HepG2 (cell line): ENCODE data around the gene SPATA32. TPM values are rescaled to one million over a fixed set of nuclear protein-coding genes. Genes with fewer than 3 reads are reported as not detected.

Source experiments
- ATF7 ChIP-seq, 2 experiments: fragments of 450-650 bp in 1 of 2; sonication (generic) in 1 of 2; formaldehyde crosslinking in 1 of 2; IDR thresholded peaks; 2 replicates each; pipeline versions ENCODE4 v1.4.0 to v1.6.1; 2016 to 2020; ENCODE audit warnings: antibody characterized with exemption in 1 of 2, mild to moderate bottlenecking in 1 of 2, missing genetic modification reagents in 1 of 2
- DBP ChIP-seq: sonication (generic); formaldehyde crosslinking; IDR thresholded peaks from 2 replicates; pipeline ENCODE4 v1.4.0; 2020; ENCODE audit warnings: missing genetic modification reagents; ENCODE audit errors: not compliant biosample characterization
- DDIT3 ChIP-seq: sonication (generic); formaldehyde crosslinking; IDR thresholded peaks from 2 replicates; pipeline ENCODE4 v1.4.0; 2020; ENCODE audit warnings: mild to moderate bottlenecking, missing genetic modification reagents
- GATA4 ChIP-seq: sonication (generic); IDR thresholded peaks from 2 replicates; pipeline ENCODE4 v1.6.1; 2016; ENCODE audit warnings: antibody characterized with exemption, low read depth, borderline replicate concordance
- GATAD2A ChIP-seq: IDR thresholded peaks from 2 replicates; pipeline ENCODE4 v1.6.1; 2016
- HDAC1 ChIP-seq: sonication (generic); formaldehyde crosslinking; IDR thresholded peaks from 2 replicates; pipeline ENCODE4 v1.5.1; 2020; ENCODE audit warnings: mild to moderate bottlenecking, missing genetic modification reagents
- JARID2 ChIP-seq: sonication (generic); formaldehyde crosslinking; IDR thresholded peaks from 2 replicates; pipeline ENCODE4 v1.8.1; 2023; ENCODE audit warnings: missing genetic modification reagents, inconsistent platforms; ENCODE audit not compliant: insufficient replicate concordance
- MAZ ChIP-seq, 2 experiments: sonication (generic) in 1 of 2; formaldehyde crosslinking in 1 of 2; IDR thresholded peaks; 2 replicates each; pipeline versions ENCODE4 v1.5.0 to v1.6.1; 2012 to 2020; ENCODE audit warnings: low read depth in 2 of 2, mild to moderate bottlenecking in 2 of 2, borderline replicate concordance in 1 of 2, improper control_type of control experiment in 1 of 2, low read length in 1 of 2, missing genetic modification reagents in 1 of 2, moderate library complexity in 1 of 2
- MXI1 ChIP-seq: IDR thresholded peaks from 3 replicates; pipeline ENCODE4 v1.6.1; 2012; ENCODE audit warnings: low read depth, low read length, inconsistent platforms, borderline replicate concordance
- NFIC ChIP-seq: IDR thresholded peaks from 2 replicates; pipeline ENCODE4 v1.6.1; 2012; ENCODE audit warnings: mild to moderate bottlenecking, low read length, inconsistent platforms
- PCBP1 ChIP-seq: fragments of 200-400 bp; formaldehyde crosslinking; IDR thresholded peaks from 2 replicates; pipeline ENCODE4 v1.6.1; 2017; ENCODE audit warnings: mild to moderate bottlenecking, low read depth, low read length, borderline replicate concordance
- RARA ChIP-seq: IDR thresholded peaks from 2 replicates; pipeline ENCODE4 v1.6.1; 2016; ENCODE audit warnings: missing genetic modification reagents, missing compliant biosample characterization
- SP1 ChIP-seq, 2 experiments: fragments of 450-650 bp in 1 of 2; sonication (generic) in 1 of 2; formaldehyde crosslinking in 1 of 2; IDR thresholded peaks; 2 replicates each; pipeline versions ENCODE4 v1.4.0 to v1.6.1; 2016 to 2020; ENCODE audit warnings: missing genetic modification reagents in 1 of 2
- ZBTB46 ChIP-seq: sonication (generic); formaldehyde crosslinking; IDR thresholded peaks from 2 replicates; pipeline ENCODE4 v1.4.0; 2020; ENCODE audit warnings: mild to moderate bottlenecking, missing genetic modification reagents, borderline replicate concordance
- ZNF431 ChIP-seq: sonication (generic); formaldehyde crosslinking; IDR thresholded peaks from 2 replicates; pipeline ENCODE4 v1.9.0; 2022; ENCODE audit warnings: missing genetic modification reagents, low read depth, mild to moderate bottlenecking, borderline replicate concordance
- ZNF432 ChIP-seq: sonication (generic); formaldehyde crosslinking; IDR thresholded peaks from 2 replicates; pipeline ENCODE4 v1.5.0; 2020; ENCODE audit warnings: missing genetic modification reagents, mild to moderate bottlenecking, borderline replicate concordance
- ZNF543 ChIP-seq: sonication (generic); formaldehyde crosslinking; IDR thresholded peaks from 2 replicates; pipeline ENCODE4 v1.4.0; 2020; ENCODE audit warnings: mild to moderate bottlenecking, missing genetic modification reagents
- ZNF644 ChIP-seq: IDR thresholded peaks from 2 replicates; pipeline ENCODE4 v1.6.1; 2016; ENCODE audit warnings: low read depth
- ZNF660 ChIP-seq: sonication (generic); formaldehyde crosslinking; IDR thresholded peaks from 2 replicates; pipeline ENCODE4 v1.5.1; 2020; ENCODE audit warnings: mild to moderate bottlenecking, low read depth, missing genetic modification reagents, borderline replicate concordance
- ZNF782 ChIP-seq: sonication (generic); formaldehyde crosslinking; IDR thresholded peaks from 2 replicates; pipeline ENCODE4 v1.4.0; 2020; ENCODE audit warnings: missing genetic modification reagents, mild to moderate bottlenecking, borderline replicate concordance
- ZSCAN12 ChIP-seq: sonication (generic); formaldehyde crosslinking; IDR thresholded peaks from 2 replicates; pipeline ENCODE4 v1.9.0; 2021; ENCODE audit warnings: mild to moderate bottlenecking, missing genetic modification reagents
- ZXDC ChIP-seq: sonication (generic); formaldehyde crosslinking; IDR thresholded peaks from 2 replicates; pipeline ENCODE4 v1.5.0; 2020; ENCODE audit warnings: mild to moderate bottlenecking, missing genetic modification reagents
- polyA plus RNA-seq, 8 experiments: library from polyadenylated mRNA; depleted of rRNA in 3 of 8; stranded (reverse) in 7 of 8; unstranded in 1 of 8; fragments of >200 nt; fragmentation: Illumina TruSeq in 4 of 8; extraction: Trizol in 4 of 8; gene quantifications; 2 replicates each; pipeline versions ENCODE4 v1.2.1 to v1.2.3, GENCODE V29; 2011 to 2016; ENCODE audit warnings: low read depth in 4 of 8, missing spikeins in 1 of 8, mixed read lengths in 1 of 8; ENCODE audit not compliant: insufficient read depth in 1 of 8
- total RNA-seq, 5 experiments: library from RNA; depleted of rRNA; stranded (reverse); fragments of >200 nt; fragmentation: Illumina TruSeq; extraction: Trizol; gene quantifications; 2 replicates each; pipeline ENCODE4 v1.2.3, GENCODE V29; 2016; ENCODE audit warnings: low read depth in 1 of 5

Gene SPATA32
- total and polyA plus RNA-seq, 2 of the 13 experiments (the other 11 are each of a cell fraction or from before 2014, with no cell fraction given): not detected

GRCh38 chr17:45293413-45294211, 31.7 kb upstream of the SPATA32 start (continued):
- TF ChIP-seq GATA4: no peak
- TF ChIP-seq DBP (CRISPR knock-in tag): no peak
- no peak for TF ChIP-seq ZNF431
- no peak for TF ChIP-seq ZNF660 (CRISPR knock-in tag)
- TF ChIP-seq SP1 (IDR thresholded peaks at IDR 0.05): no peak
- no peak for TF ChIP-seq SP1 (CRISPR knock-in tag; IDR thresholded peaks at IDR 0.05)
- no peak for TF ChIP-seq ZNF432 (CRISPR knock-in tag)
- TF ChIP-seq DDIT3: no peak
- TF ChIP-seq RARA (CRISPR knock-in tag): no peak; the same call in 1 of the 2 replicates
- 0 out of 2 replicates have a peak, but pooled peaks have one; percentile 34 for TF ChIP-seq HDAC1 (CRISPR knock-in tag)
- no peak for TF ChIP-seq NFIC
- peak; percentile 32; the same call in 1 of the 2 replicates for TF ChIP-seq MAZ (IDR thresholded peaks at IDR 0.05; ENCODE audit: borderline replicate concordance, low read depth, low read length)
- 0 out of 2 replicates have a peak, but pooled peaks have one; percentile 26 for TF ChIP-seq MAZ (CRISPR knock-in tag; IDR thresholded peaks at IDR 0.05; ENCODE audit: low read depth)
- TF ChIP-seq ATF7 (IDR thresholded peaks at IDR 0.05): no peak
- peak; percentile 50; the same call in 1 of the 2 replicates for TF ChIP-seq ATF7 (CRISPR knock-in tag; IDR thresholded peaks at IDR 0.05)
- no peak for TF ChIP-seq ZBTB46 (CRISPR knock-in tag)
- no peak; the same call in 1 of the 2 replicates for TF ChIP-seq ZNF644 (CRISPR knock-in tag)
- no peak for TF ChIP-seq ZNF782 (CRISPR knock-in tag)
- TF ChIP-seq ZXDC (CRISPR knock-in tag): no peak
- TF ChIP-seq JARID2: no peak
- no peak; the same call in 1 of the 2 replicates for TF ChIP-seq GATAD2A (CRISPR knock-in tag)
- TF ChIP-seq PCBP1: no peak
- TF ChIP-seq ZNF543 (CRISPR knock-in tag): no peak
- no peak for TF ChIP-seq MXI1
- no peak for TF ChIP-seq ZSCAN12
